Osteoblast (primary cell): Measurements from ENCODE around the gene C16orf54. TPM values are rescaled to one million over a fixed set of nuclear protein-coding genes. Genes with fewer than 3 reads are reported as not detected.
"Not testable (repeated sequence)": the region's sequence is repeated elsewhere in the genome, so short reads cannot be mapped to it uniquely, and the experiment has no call there.

Experiments used
- DNase-seq: peaks from one replicate; pipeline ENCODE4 v3.0.0; 2011; ENCODE audit warnings: low spot score, mixed read lengths; ENCODE audit not compliant: insufficient read length; ENCODE audit errors: missing footprints
- H2AFZ ChIP-seq: 2 replicates; pipeline ENCODE4 v1.6.0; 2011; ENCODE audit warnings: mild to moderate bottlenecking, low read length
- H3K27ac ChIP-seq: 2 replicates; pipeline ENCODE4 v1.5.1; 2011; ENCODE audit warnings: mild to moderate bottlenecking, low read depth, low read length, moderate library complexity
- H3K27me3 ChIP-seq: 2 replicates; pipeline ENCODE4 v1.6.0; 2012; ENCODE audit warnings: mild to moderate bottlenecking, control low read depth, inconsistent platforms, low read length, moderate library complexity; ENCODE audit not compliant: insufficient read depth
- H3K36me3 ChIP-seq: 2 replicates; pipeline ENCODE4 v1.5.1; 2011; ENCODE audit warnings: mild to moderate bottlenecking, low read length, control low read depth, moderate library complexity; ENCODE audit not compliant: insufficient read depth
- H3K4me1 ChIP-seq: 2 replicates; pipeline ENCODE4 v1.5.1; 2011; ENCODE audit warnings: mild to moderate bottlenecking, low read length, control low read depth, moderate library complexity; ENCODE audit not compliant: insufficient read depth
- H3K4me2 ChIP-seq: 2 replicates; pipeline ENCODE4 v1.6.0; 2011; ENCODE audit warnings: mild to moderate bottlenecking, low read length; ENCODE audit not compliant: insufficient read depth
- H3K4me3 ChIP-seq: fragments of 200-600 bp; sonication (generic); 3 replicates; pipeline ENCODE4 v1.5.1; 2012; ENCODE audit warnings: mild to moderate bottlenecking, low read length, inconsistent platforms; ENCODE audit not compliant: insufficient read depth
- H3K79me2 ChIP-seq: 2 replicates; pipeline ENCODE4 v1.6.0; 2012; ENCODE audit warnings: mild to moderate bottlenecking, low read length, control low read depth, inconsistent platforms; ENCODE audit not compliant: insufficient read depth
- H3K9me3 ChIP-seq: 2 replicates; pipeline ENCODE4 v1.5.1; 2011; ENCODE audit warnings: low read depth, low read length, control low read depth
- H4K20me1 ChIP-seq: 2 replicates; pipeline ENCODE4 v1.6.0; 2012; ENCODE audit warnings: mild to moderate bottlenecking, low read length, control low read depth; ENCODE audit not compliant: insufficient read depth
- total RNA-seq: library from RNA; depleted of rRNA; stranded (reverse); fragments of >200 nt; gene quantifications from 2 replicates; pipeline ENCODE4 v1.2.3, GENCODE V29; 2012
- TF ChIP-seq, protein P1 (sequence below): IDR thresholded peaks from 2 replicates; pipeline ENCODE4 v1.5.1; 2011; ENCODE audit warnings: mild to moderate bottlenecking, low read depth, low read length, moderate library complexity; ENCODE audit errors: extremely low read depth

Gene C16orf54
- total RNA-seq, 1 donor = 0.72 TPM

DNA sequence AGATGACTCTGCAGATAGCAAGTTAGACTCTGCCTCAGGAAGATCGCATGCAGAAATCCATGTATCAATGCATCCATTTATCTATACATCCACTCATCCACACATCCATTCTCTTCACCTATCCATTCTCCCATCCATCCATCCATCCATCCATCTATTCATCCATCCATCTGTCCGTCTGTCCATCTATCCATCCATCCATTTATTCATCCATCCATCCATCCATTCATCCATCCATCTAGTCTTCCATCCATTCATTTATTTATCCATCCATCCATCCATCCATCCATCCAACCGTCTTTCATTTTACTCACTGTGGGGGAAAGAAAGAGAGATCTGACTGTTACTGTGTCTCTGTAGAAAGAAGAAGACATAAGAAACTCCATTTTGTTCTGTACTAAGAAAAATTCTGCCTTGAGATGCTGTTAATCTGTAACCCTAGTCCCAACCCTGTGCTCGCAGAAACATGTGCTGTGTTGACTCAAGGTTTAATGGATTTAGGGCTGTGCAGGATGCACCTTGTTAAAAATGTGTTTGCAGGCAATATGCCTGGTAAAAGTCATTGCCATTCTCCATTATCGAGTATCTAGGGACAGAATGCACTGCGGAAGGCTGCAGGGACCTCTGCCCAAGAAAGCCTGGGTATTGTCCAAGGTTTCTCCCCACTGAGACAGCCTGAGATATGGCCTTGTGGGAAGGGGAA lies 5.7 kb downstream of the C16orf54 start:
- peaks cover 14% of the 10 kb centered on the region for H3K27me3 ChIP-seq
- not testable (repeated sequence) for DNase-seq, H3K4me1 ChIP-seq, H3K27ac ChIP-seq, H3K36me3 ChIP-seq, H3K4me2 ChIP-seq, H3K9me3 ChIP-seq, H4K20me1 ChIP-seq, H3K4me3 ChIP-seq, H3K79me2 ChIP-seq, H2AFZ ChIP-seq

DNA sequence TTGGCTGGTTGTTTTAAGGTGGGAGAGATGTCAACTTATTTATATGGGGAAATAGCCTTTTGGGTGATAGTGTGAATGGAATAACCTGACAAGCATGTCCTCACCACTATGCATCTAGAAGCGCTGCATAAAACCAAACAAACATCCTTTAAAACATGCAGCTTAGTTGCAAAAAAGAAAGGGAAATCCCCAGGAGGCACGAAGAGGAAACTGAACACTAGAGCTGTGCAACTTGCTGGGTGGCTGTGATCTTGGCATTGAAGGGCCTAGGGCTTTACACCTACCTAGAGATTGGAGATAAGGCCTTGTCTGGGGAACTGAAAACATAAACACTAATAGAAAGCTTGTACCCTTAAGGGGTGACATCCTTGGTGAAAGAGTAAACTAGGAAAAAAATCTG lies 7.3 kb downstream of the C16orf54 start:
- TF ChIP-seq, protein P1, sequence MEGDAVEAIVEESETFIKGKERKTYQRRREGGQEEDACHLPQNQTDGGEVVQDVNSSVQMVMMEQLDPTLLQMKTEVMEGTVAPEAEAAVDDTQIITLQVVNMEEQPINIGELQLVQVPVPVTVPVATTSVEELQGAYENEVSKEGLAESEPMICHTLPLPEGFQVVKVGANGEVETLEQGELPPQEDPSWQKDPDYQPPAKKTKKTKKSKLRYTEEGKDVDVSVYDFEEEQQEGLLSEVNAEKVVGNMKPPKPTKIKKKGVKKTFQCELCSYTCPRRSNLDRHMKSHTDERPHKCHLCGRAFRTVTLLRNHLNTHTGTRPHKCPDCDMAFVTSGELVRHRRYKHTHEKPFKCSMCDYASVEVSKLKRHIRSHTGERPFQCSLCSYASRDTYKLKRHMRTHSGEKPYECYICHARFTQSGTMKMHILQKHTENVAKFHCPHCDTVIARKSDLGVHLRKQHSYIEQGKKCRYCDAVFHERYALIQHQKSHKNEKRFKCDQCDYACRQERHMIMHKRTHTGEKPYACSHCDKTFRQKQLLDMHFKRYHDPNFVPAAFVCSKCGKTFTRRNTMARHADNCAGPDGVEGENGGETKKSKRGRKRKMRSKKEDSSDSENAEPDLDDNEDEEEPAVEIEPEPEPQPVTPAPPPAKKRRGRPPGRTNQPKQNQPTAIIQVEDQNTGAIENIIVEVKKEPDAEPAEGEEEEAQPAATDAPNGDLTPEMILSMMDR = no peak
- no peaks in the 10 kb centered on the region for H3K4me1 ChIP-seq
- H3K9me3 ChIP-seq = no peaks in the 10 kb centered on the region

DNA sequence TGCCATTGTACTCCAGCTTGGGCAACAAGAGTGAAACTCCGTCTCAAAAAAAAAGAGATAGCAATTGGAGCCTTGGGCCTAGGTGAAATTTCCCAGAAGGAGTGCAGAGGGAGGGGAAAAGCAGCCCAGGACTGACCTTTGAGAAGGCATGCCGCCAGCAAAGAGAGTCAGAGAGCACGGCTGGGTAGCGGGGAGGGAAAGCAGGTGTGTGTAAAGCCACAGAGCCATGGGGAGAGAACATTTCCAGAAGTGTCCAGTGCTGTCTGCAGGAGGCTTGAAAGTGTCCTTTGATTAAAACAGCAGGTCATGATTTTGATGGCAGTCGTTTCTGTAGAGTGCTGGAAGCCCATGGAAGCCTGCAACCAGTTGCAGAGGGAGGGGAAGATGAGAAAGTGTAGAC lies 8.1 kb downstream of the C16orf54 start:
- Histone ChIP-seq H3K4me1 (no peaks in the 10 kb centered on the region), H3K27ac (no peak overlapping the region), H3K4me2 (no peak overlapping the region), H4K20me1 (no peaks in the 10 kb centered on the region), H3K79me2 (no peaks in the 10 kb centered on the region), H3K36me3 (no peaks in the 10 kb centered on the region), H3K4me3 (no peak overlapping the region), H3K27me3 (peaks cover 14% of the 10 kb centered on the region), H2AFZ (no peak overlapping the region), H3K9me3 (no peaks in the 10 kb centered on the region)
- peak; percentile 54 for DNase-seq
- TF ChIP-seq, protein P1 = no peak

More for the DNA sequence above, 7.3 kb downstream of the C16orf54 start:
- peaks cover 14% of the 10 kb centered on the region for H3K27me3 ChIP-seq
- H2AFZ ChIP-seq = no peak overlapping the region
- H3K36me3 ChIP-seq = no peaks in the 10 kb centered on the region
- no peaks in the 10 kb centered on the region for H3K79me2 ChIP-seq
- no peak overlapping the region for H3K27ac ChIP-seq
- H3K4me3 ChIP-seq = no peak overlapping the region
- no peak overlapping the region for H3K4me2 ChIP-seq
- no peaks in the 10 kb centered on the region for H4K20me1 ChIP-seq
- no peak for DNase-seq

DNA sequence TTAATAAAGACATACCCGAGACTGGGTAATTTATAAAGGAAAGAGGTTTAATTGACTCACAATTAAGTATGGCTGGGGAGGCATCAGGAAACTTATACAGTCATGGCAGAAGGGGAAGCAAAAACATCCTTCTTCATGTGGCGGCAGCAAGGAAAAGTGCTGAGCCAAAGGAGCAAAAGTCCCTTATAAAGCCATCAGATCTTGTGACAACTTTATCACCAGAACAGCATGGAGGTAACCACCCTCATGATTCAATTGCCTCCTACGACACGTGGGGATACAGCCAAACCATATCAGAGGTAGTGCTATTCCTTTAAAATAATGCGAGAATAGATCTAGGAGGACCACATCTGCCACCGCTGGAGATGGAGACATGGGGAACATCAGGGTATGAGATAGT lies 9.0 kb downstream of the C16orf54 start:
- Histone ChIP-seq H3K79me2 (no peaks in the 10 kb centered on the region), H3K27ac (no peak overlapping the region), H3K36me3 (no peaks in the 10 kb centered on the region), H3K27me3 (peaks cover 14% of the 10 kb centered on the region), H3K9me3 (no peaks in the 10 kb centered on the region), H3K4me1 (no peaks in the 10 kb centered on the region), H4K20me1 (no peaks in the 10 kb centered on the region), H3K4me2 (no peak overlapping the region), H2AFZ (no peak overlapping the region), H3K4me3 (no peak overlapping the region)
- TF ChIP-seq, protein P1 = no peak
- no peak for DNase-seq
